ENCODE results near the gene PDZRN3.

The PDZRN3 gene

DNA sequence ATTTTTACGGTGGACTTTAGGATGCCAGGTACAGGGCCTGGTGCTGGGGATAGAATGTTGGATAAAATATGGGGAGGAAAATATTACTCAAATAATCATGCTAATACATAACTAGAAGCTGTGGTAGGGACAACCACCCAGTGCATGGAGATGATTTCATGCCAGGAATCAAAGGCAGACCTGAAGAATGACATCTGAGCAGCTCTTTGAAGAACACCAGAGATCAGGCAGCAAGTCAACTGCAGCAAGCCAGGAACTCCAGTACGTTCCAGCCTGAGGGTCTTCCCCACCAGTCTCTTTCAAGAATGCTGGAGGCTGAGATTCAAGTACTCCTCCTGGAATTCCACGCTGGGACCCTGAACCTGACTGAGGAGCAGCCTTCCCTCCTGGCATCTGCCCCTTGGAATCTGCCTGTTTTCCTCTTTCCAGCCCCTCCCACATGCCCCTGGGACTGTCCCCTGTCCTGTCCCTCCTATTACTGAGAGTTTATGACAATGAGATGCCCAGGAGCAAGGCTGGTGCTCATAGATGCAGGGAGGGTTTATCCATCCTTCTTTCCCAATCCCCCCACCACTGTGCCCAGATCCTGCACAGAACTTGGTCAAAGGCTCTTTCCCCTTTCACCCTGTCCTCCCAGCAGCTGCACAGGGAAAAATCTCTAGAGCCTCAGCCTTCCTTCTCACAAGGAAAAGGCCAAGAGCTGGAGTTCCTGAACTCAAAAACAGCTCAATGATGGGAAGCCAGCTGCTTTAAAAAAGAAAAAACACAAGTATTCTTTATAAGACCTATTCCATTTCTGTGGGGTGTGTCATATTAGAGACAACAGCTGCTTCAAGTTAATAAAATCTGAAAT, 68.0 kb downstream of the PDZRN3 start:
- no peak for DNase-seq (ENCODE audit: low read depth in 2 of 2)

DNA sequence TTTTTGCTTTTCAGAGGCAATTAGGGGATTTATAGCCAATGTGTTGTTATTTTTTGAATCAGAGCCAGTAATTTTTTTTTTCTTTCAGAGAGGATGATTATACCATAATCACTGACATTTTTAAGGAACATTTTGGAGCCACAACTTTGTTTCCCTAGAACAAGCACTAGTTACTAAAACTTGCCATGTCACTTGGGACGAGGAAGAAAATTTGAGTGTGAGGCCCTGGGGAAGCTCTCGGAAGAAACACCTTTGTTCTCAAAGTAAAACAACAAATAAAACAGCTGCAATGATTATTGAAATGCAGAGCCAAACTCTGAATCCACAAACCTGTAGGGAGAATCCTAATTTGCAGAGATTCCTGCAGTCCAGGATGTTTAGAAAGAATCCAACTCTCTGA, 69.7 kb downstream of the PDZRN3 start:
- no peak for DNase-seq (ENCODE audit: low read depth in 2 of 2)

DNA sequence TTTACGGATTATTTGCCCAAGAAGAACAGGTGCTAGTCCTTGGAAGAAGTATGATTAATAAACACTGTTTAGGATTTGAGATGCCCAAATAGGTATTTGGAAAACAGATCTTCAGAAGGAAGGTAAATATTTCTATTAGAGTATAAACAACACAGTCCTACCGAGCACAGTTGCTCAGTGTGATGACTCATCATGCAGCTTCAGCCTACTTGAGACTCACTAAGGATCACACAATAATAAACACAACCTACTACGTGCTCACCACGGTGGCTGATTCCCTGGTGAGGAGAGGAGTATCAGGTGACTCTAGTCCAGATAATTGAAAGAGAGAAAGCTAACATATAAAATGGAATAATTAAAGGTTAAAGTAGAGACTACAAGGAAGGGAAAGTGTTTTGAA, 72.0 kb downstream of the PDZRN3 start:
- no peak for DNase-seq (ENCODE audit: low read depth in 2 of 2)

DNA sequence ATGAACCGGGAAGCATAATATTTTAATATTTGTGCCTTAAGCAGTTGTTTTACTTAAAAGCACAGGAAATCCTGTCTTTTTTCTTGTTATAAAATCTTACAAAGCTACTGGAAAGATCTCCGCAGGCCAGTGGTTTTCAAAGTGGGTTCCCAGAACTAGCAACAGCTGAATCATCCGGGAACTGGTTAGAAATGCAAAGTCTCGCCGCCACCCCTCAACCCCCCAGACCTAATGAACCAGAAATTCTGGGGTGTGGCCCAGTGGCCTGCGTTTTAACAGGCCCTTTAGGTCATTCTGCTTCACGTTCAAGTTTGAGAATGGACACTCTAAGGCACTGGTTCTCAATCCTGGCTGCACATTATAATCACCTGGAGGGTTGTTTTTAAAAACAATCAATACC, 74.7 kb downstream of the PDZRN3 start:
- DNase-seq (ENCODE audit: low read depth in 2 of 2): no peak

DNA sequence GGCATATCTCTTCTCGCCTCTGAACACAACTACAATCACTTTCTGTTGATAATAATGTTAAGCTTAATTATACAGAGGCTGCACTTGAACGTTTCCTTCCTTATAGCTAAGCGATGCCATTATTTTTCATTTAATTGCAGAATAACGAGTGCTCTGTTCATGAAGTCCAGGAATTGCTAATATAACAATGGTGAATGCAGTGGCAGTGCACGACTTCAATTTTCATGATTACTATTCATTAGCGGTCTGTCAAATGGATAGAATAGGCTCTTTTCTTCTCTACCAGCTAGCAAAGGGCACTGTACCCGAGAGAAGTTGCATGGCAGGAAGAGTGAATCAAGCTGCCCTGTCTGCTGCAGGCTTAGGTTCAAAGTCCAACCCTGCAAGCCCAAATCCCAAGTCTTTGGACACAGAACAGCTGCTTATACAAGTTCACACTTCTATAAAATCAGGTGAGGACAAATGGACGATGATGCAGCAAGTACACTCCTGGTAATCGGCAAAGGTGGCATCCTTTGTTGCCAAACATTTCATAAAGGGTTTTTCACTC, 75.6 kb downstream of the PDZRN3 start:
- DNase-seq (ENCODE audit: low read depth in 2 of 2): no peak

DNA sequence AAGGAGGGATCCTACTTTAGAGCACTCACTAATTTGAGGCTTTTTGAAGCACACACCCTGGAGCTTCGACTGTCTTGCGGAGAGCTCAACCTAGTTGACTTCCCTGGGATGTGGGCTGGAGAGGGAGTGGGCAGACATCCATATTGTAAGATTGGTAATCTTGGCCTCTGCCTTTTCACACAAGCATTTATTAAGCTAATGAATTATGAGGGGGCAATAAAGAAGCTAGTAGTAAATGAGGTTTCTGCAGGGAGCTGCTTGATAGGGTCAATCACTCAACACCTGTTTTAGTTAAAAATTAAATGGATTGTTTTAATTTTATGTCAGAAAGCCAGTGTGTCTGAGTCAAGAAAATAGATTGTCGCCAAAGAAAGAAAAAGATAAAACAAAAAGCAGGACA, 76.3 kb downstream of the PDZRN3 start:
- no peak for DNase-seq (ENCODE audit: low read depth in 2 of 2)

DNA sequence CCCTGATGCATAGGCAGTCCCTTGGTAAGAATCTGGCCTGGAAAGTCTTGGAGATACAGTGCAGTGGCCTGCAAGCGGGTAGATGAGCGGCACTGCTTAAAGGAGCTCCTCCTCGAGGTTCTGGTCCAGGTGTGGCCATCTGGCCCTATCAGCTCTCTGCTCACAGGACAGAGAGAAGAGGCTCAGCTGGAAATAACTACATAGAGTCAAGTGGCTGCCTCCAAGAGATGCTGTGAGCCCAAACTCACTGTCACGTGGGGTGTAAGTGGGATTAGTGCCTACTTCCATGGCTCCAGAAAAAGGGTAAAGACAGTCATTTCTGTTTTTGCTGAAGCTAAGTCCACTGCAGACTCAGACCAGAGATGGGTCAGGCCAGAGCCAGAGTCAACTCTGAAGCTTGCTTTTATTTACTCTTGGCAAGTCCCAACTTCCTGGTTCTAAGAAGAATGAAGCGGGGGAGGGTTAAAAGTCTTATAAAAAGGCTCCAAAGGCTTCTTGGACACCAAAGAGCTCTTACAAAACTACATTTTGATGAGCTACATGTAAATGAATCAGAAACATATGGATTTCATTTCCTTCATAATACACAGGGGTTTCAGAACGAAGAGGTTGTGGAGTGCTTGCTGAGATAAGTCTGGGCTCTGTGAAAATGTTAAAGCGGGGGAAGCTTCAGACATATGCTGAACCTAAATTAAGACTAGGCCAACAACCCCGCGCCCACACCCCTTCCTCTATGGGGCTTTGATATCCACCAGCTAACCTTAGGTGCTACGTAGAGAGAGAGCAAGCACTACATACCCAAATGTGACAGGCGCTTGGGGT, 77.1 kb downstream of the PDZRN3 start:
- DNase-seq (ENCODE audit: low read depth in 2 of 2): no peak

DNA sequence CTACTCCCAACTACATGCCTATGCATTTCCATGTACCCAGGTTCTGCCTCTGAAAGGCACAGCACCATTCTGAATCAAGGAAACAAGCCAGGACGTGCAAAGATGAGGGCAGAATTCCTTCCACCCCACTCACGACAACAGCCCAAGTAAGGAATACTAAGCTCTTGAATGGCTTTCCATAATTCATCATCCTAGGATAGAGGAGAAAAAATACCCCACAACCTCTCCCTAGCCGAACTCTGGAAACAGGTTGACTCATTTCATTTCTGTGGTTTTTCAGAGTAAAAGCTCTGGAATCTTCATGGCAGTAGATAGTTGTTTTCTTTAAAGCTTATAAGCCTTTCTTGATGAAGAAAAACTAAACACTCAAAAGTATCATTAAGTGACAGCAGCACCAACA, 77.8 kb downstream of the PDZRN3 start:
- no peak for DNase-seq (ENCODE audit: low read depth in 2 of 2)

DNA sequence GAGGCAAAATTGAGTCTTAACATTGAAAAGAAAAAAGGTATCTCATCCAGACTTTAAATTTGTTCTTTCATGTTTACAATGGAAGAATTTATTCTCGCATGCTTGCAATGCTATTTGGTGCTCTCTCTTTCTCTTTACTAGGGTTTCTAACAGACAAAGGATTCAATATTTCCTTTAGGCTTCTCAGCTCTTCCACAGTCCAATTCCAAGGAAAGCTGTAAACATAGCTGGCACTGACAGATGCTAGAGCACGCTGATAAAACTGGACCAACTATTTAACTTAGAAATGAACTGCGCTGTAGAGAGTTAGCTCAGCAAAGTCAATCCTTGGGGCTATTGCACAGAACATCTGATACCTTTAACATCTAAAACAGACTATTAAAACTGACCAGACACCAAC, 81.3 kb downstream of the PDZRN3 start:
- no peak for DNase-seq (ENCODE audit: low read depth in 2 of 2)

DNA sequence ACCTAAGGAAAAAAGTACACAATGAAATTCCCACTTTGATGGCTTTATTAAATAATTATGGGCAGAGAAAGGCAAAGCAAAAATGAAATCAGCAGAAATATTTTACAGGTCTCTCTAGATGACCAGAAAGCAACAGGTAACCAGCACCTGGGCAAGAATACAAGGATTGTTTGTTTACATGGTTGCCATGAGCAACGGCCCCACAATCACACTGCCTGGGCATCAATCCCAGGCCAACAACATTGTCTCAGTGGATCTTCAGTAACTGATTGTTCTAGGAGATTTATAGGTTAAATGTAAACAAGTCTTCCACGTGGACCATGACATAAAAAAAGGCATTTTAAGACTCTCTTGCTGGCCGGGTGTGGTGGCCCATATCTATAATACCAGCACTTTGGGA, 82.6 kb downstream of the PDZRN3 start:
- DNase-seq (ENCODE audit: low read depth in 2 of 2): no peak

DNA sequence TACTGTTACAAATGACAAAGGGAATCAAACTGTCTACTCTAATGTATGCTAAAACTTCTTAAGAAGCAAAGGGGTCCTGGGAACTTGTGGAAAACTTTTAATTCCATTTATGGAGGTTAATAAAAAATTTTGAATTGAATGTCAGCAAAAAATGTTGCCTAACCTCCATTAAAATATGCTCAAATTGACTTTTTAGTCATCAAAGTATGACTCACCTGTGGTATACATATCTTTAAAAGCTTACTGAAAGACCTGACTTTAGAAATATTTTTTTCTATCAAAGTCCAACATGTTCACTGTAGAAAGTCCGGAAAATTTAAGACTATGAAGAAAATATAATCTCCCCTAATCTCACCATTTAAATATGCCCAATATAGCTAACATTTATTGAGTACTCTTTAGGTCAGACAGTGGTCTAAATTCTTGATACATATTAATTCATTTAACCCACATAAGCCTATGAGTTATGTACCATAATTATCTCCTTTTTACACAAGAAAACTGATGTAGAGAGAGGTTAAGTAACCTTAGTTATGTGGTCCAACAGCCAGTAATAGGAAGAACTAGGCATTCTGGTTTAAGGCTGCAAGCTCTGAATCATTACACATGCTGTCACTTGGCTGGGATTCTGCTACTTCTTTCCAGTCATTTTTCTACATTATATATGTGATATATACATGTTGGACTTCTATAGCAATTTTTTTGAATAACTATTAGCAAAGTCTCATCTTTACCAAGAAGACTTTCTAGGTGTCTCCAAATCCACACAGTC, 83.6 kb downstream of the PDZRN3 start:
- DNase-seq (ENCODE audit: low read depth in 2 of 2): no peak

DNA sequence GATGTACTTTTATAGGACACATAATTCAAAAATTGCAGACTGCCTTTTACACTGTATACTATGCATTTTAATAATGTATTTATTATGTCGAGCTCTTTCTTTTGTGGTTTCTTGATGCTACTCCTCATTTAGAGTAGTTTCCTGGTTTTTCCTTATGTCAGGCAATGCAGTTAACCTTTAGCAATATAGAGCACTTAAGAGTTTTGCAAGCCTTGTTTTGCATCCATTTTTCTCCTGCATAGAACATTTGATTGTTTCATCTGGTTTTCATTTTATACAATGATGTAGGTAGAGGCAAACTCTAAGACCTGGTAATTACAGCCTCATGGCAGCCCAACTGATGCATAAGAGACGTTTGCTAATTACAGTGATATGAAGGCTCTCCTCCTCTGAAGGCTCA, 86.3 kb downstream of the PDZRN3 start:
- DNase-seq (ENCODE audit: low read depth in 2 of 2): no peak

DNA sequence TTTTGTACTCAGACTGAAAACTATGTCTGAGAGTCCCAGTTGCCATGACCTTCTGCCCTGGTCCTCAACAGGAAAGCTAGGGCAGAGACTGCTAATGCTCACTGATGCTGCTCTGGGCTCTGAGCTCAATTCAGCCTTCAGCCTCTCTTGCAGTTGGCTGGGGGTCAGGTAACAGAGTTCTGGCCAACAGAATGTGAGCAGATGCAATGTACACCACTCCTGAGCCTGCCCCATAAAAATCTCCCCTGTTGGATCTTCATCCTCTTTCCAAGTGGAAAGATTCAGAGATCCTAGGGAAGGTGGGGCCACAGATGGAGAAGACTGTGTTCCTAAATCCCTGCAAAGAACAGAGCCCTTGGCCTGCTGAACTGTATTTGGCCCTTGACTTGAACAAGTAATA, 87.8 kb downstream of the PDZRN3 start:
- DNase-seq (ENCODE audit: low read depth in 2 of 2): no peak

DNA sequence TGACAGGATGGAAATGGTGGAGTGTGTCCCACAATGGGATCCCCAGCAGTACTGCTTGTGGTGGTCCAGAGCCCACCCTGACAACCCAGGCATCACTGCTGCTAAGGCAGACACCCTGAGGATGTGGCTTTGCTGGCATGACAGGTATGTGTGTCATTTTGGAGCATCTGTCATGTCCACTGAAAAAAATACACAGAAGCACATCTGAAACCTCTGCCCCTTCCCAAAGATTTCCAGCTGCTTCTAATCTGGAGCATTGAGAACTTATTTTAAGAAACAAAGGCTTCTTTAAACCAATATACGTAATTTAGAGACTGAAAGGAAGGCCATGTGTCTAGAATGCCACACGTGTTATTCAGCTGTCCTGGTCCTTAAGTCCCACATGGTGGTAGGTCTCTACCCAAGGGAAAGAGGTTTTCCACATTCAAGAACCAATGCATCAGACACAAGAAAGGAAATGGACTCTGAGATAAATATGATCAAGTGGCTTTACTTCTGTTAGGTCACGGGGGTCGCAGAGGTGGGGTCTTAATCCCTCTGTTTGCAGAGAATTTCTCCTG, 88.3 kb downstream of the PDZRN3 start:
- DNase-seq (ENCODE audit: low read depth in 2 of 2): no peak

DNA sequence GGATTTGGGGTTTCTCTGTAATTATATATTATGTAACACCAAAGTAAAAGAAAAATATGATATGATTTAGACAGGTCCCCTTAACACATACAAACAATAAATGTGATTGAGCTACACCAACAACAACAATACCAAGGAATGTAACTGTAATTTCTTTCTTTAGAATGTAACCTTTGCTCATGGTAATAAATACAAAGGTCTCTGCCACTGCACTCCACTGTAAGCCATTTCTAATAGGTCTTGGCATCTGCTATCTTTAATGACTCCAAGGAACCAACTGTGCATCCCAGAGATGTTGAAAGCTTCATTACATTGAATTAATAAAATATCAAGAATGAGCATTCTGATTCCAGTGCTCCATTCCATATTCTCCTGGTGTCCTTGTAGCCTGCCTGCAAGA, 88.8 kb downstream of the PDZRN3 start:
- no peak for DNase-seq (ENCODE audit: low read depth in 2 of 2)

DNA sequence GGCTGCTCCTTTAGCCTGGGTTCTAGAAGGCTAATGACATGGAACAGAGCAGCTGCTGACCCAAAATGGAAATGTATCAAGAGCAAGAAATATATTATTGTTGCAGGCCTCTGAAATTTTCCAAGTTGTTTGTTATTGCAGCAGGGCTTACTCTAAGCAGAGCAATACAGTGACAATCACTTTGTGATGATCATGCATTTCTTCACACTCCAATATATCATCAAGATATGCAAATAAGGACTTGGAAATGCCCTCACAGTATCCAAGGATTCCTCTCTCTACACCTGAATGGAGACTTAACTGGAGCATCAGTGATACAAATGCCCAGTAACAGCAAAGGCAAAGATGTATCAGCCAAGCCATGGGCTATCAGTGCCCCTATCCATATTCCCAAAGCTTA, 89.6 kb downstream of the PDZRN3 start:
- DNase-seq (ENCODE audit: low read depth in 2 of 2): no peak

DNA sequence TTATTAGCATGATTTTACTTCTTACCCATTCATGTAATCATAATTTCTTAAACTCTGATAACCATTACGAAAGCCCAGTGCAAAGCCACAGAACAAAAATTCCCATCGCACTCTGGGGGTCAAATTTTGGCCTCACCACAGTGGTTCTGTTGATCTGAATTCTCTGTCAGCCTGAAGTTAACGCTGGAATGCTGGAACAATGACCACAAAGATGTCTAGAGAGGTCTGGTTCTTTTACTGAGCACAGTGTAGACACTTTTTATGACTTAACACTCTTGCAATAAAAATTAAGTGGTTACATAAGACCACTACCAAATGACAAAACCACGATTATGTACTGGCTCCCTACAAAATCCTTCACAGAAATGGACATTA, 94.7 kb downstream of the PDZRN3 start:
- no peak for DNase-seq (ENCODE audit: low read depth in 2 of 2)

DNA sequence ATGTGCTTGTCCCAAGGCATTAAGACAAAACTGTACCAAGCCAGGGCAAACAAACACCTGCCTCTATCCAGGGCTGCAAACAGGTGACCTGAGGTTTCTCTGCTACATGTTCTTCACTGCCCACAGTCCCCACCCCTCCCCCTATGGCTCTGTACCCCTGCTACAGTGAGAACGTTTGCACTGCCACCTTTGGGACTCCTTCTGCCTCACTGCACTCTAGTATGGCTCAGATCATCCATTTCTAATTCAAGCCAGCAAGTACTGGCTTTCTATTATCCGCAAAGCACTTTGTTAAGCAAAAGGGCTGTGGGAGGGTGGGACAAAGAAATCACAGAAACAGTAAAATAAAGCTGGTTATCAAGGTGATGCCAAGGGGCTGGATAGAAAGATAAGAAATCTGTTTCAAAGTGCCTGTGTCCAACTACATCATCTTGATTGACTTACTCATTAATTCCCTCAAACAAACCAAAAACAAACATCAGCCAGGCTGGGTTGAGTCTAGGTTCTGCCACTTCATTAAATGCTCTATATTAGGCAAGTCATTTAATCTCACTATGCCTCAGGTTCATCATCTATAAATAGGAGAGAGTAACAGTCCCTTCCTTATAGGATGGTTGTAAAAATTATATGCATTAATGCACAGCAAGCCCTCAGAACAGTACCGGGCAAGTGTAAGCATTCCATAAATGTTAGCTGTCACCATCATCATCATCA, 95.3 kb downstream of the PDZRN3 start:
- no peak for DNase-seq (ENCODE audit: low read depth in 2 of 2)

DNA sequence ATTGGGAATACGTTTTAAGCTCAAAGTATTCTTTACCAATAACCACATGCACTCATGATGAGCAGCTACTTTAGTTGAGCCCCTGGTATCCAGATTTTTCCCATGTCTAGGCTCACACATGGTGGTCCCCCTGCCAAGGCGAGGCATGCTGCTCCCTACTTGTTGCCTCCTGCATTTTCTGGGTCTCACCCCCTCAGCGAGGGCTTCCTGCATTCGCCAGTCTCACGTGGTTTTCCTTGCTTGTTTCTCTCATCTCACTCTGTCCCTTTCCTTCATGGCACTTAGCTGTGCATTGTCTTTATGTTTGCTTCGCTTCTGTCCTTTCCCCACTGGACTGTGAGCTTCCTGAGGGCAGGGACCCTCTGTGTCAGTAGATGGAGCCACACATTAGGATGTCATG, 99.2 kb downstream of the PDZRN3 start:
- DNase-seq (ENCODE audit: low read depth in 2 of 2): no peak

DNA sequence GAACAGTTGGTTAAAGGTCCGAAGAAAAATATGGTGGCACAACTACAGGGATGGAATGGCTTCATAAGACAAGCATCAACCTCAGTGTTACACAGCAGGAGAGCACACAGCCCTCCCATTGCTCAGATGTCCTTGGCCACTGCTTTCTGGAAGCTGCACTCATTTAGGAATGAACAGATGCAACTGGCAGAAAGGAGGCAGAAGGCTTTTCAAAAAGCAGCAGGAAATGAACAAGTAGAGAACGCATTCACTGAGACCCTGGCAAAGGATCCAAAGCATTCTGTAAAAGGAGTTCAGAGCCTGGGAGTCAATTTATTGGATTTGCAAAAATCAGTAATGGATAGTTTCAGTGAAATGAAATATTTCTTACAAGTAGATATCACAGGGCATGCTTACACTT, 101.1 kb downstream of the PDZRN3 start:
- no peak for DNase-seq (ENCODE audit: low read depth in 2 of 2)

DNA sequence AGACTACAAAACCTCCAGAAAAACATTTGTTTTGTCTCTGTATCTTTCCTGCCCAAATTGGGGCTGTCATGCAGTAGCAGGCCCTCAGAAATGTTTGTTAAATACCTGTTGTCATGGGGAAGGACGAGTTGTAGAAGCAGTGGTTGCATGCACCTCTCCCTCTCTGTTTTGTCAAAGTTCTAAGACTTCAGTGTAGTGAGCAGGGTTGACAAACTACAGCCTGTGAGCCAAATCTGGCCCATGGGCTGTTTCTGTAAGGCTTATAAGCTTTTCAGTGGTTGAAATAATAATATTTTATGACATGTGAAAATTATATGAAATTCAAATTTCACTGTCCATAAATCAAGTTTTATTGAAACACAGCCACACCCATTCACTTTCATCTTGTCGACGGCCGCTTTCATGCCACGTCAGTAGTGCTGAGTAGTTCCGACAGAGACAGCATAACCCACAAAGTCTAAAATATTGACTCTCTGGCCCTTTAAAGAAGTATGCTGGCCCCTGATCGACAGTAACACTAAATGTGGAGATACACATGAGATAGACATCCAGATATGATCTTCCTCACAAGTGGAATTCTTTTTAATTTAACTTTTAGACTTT, 102.9 kb downstream of the PDZRN3 start:
- no peak for DNase-seq (ENCODE audit: low read depth in 2 of 2)
